SU-DHL-6 (cell line): ENCODE results near the gene TBC1D5.

Experiments
- CTCF ChIP-seq: fragments of 200-600 bp; sonication (generic); IDR thresholded peaks from one replicate; pipeline ENCODE4 v1.5.1; 2017; ENCODE audit warnings: antibody characterized with exemption, mild to moderate bottlenecking, low read length, moderate library complexity; ENCODE audit not compliant: insufficient read depth, poor library complexity, severe bottlenecking
- EZH2phosphoT487 ChIP-seq: fragments of 200-600 bp; sonication (generic), shearing (Covaris generic); conservative IDR thresholded peaks from 2 replicates; pipeline ENCODE4 v1.6.1; 2018; ENCODE audit warnings: mild to moderate bottlenecking, antibody characterized with exemption, low read length, moderate library complexity, mixed read lengths

- no peak for TF ChIP-seq CTCF
- TF ChIP-seq EZH2phosphoT487, result no peak
These were observed 444.4 kb downstream of the TBC1D5 start for GRCh38 chr3:17298038-17298437.
